GM12892 (cell line): ENCODE data around the gene SOHLH1.

Experiments used
- POLR2A ChIP-seq: IDR thresholded peaks from 2 replicates; pipeline ENCODE4 v1.6.1; 2011; ENCODE audit warnings: low read depth, low read length, control low read depth
- TAF1 ChIP-seq: IDR thresholded peaks from 2 replicates; pipeline ENCODE4 v1.6.1; 2011; ENCODE audit warnings: low read depth, mild to moderate bottlenecking, control low read depth, low read length, borderline replicate concordance

GRCh38 chr9:135717410-135717809 is 18.1 kb upstream of the SOHLH1 start:
- TF ChIP-seq POLR2A (no peak), TAF1 (no peak)
